Subcutaneous adipose tissue (tissue), 4 donors: ENCODE data around the gene ZKSCAN1. TPM values are rescaled to one million over a fixed set of nuclear protein-coding genes. Genes with fewer than 3 reads are reported as not detected.

ENCODE experiments used
- CTCF ChIP-seq: fragments of 450-650 bp; IDR thresholded peaks from one replicate; pipeline ENCODE4 v1.5.1; 2016; ENCODE audit warnings: low read depth, mild to moderate bottlenecking, control low read depth, antibody characterized with exemption, moderate library complexity
- total RNA-seq, 4 donors: library from RNA; depleted of rRNA; stranded (reverse); fragments of >200 nt; gene quantifications; one replicate each; pipeline ENCODE4 v1.1.0, GENCODE V29; 2016

ZKSCAN1 gene
- total RNA-seq, 4 donors from 2014 or later, result 28.5 to 39.9 (median 33.8) TPM

- no peak for TF ChIP-seq CTCF
Measured at GRCh38 chr7:100017300-100017699, 1.9 kb downstream of the ZKSCAN1 start.

- TF ChIP-seq CTCF, result no peak
Measured at GRCh38 chr7:100017875-100018274, 2.5 kb downstream of the ZKSCAN1 start.

GRCh38 chr7:100019908-100020307, 4.5 kb downstream of the ZKSCAN1 start:
- TF ChIP-seq CTCF, result no peak

GRCh38 chr7:100021297-100021696, 5.9 kb downstream of the ZKSCAN1 start:
- TF ChIP-seq CTCF, result no peak

- TF ChIP-seq CTCF, result no peak
Measured at GRCh38 chr7:100022621-100023020, 7.2 kb downstream of the ZKSCAN1 start.

GRCh38 chr7:100023526-100023925, 8.1 kb downstream of the ZKSCAN1 start:
- TF ChIP-seq CTCF, result no peak

- no peak for TF ChIP-seq CTCF
Measured at GRCh38 chr7:100024020-100024619, 8.7 kb downstream of the ZKSCAN1 start.
